Calu3 (cell line): ENCODE measurements around the gene BST2. TPM values are rescaled to one million over a fixed set of nuclear protein-coding genes. Genes with fewer than 3 reads are reported as not detected.
"Not testable (repeated sequence)": the region's sequence is repeated elsewhere in the genome, so short reads cannot be mapped to it uniquely, and the experiment has no call there.

Experiments
- BruUV-seq: library from RNA; stranded (reverse); fragments of 400-500 nt; replicated peaks from 2 replicates; lab custom pipeline; 2021; lab: Mats Ljungman, UMichigan
- CTCF ChIA-PET: fragments of 300-600 bp; sonication (Branson Sonifier 250); formaldehyde crosslinking; loops from one replicate; lab custom pipeline; 2022; ENCODE audit warnings: antibody characterized with exemption; lab: Charles Lee
- DNase-seq: peaks from one replicate; pipeline ENCODE4 v3.0.0; 2022
- H3K27ac Mint-ChIP-seq: one replicate; pipeline ENCODE4 v1.8.0; 2022; ENCODE audit warnings: mixed read lengths; ENCODE audit not compliant: unreplicated experiment
- H3K27me3 Mint-ChIP-seq: one replicate; pipeline ENCODE4 v1.8.0; 2022; ENCODE audit warnings: mixed read lengths; ENCODE audit not compliant: unreplicated experiment
- H3K36me3 Mint-ChIP-seq: one replicate; pipeline ENCODE4 v1.8.0; 2022; ENCODE audit warnings: mild to moderate bottlenecking, moderate library complexity, mixed read lengths; ENCODE audit not compliant: insufficient read depth, unreplicated experiment
- H3K4me1 Mint-ChIP-seq: one replicate; pipeline ENCODE4 v1.8.0; 2022; ENCODE audit warnings: mild to moderate bottlenecking, low read depth, mixed read lengths; ENCODE audit not compliant: unreplicated experiment
- H3K4me3 Mint-ChIP-seq: one replicate; pipeline ENCODE4 v1.8.0; 2022; ENCODE audit warnings: mild to moderate bottlenecking, low read depth, moderate library complexity, mixed read lengths; ENCODE audit not compliant: unreplicated experiment
- H3K9me3 Mint-ChIP-seq: one replicate; pipeline ENCODE4 v1.8.0; 2022; ENCODE audit warnings: low read depth, mixed read lengths; ENCODE audit not compliant: unreplicated experiment
- intact Hi-C: fragments of 100-400 bp; cut with micrococcal nuclease; formaldehyde crosslinking; loops from one replicate; pipeline ENCODE4 v1.10.0; 2022; ENCODE audit not compliant: unreplicated experiment
- total RNA-seq: library from RNA; stranded (reverse); gene quantifications from 2 replicates; pipeline ENCODE4 v1.2.3, GENCODE V29; 2022
- TF ChIP-seq, protein P1 (sequence below): fragments of 200-600 bp; IDR thresholded peaks from one replicate; pipeline ENCODE4 v1.8.0; 2022; ENCODE audit warnings: antibody characterized with exemption; ENCODE audit not compliant: unreplicated experiment

Gene BST2
- total RNA-seq, 1 experiment from 2014 or later, result 0.94 TPM

DNA sequence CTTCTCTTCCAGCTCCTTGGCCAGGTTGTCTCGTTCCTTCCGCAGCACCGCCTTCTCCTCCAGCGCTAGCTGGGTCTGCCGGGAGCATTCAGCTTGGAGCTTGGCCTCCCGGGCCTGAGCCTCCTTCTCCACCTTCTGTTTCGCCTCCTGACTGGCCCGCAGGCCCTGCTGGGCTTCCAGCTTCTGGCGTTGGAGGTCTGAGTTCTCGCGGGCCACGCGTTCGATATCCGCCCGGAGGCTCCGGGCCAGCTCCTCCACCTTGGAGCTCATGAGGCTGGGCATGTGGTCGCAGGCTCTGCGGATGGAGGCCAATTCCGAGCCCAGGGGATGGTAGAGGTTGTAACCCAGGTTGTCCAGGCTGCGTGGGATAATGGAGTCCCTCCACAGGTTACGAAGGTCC lies 40.1 kb downstream of the BST2 start:
- CTCF ChIA-PET, result no interaction called here
- no peaks in the 10 kb centered on the region for H3K4me1 Mint-ChIP-seq
- peaks cover 41% of the 10 kb centered on the region for H3K27me3 Mint-ChIP-seq
- no peaks in the 10 kb centered on the region for H3K9me3 Mint-ChIP-seq
- no peak overlapping the region for H3K4me3 Mint-ChIP-seq
- DNase-seq, result no peak
- intact Hi-C loops, result no loop called here
- H3K36me3 Mint-ChIP-seq, result no peaks in the 10 kb centered on the region
- TF ChIP-seq, protein P1, sequence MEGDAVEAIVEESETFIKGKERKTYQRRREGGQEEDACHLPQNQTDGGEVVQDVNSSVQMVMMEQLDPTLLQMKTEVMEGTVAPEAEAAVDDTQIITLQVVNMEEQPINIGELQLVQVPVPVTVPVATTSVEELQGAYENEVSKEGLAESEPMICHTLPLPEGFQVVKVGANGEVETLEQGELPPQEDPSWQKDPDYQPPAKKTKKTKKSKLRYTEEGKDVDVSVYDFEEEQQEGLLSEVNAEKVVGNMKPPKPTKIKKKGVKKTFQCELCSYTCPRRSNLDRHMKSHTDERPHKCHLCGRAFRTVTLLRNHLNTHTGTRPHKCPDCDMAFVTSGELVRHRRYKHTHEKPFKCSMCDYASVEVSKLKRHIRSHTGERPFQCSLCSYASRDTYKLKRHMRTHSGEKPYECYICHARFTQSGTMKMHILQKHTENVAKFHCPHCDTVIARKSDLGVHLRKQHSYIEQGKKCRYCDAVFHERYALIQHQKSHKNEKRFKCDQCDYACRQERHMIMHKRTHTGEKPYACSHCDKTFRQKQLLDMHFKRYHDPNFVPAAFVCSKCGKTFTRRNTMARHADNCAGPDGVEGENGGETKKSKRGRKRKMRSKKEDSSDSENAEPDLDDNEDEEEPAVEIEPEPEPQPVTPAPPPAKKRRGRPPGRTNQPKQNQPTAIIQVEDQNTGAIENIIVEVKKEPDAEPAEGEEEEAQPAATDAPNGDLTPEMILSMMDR, result no peak
- no TSS peak for BruUV-seq
- no peak overlapping the region for H3K27ac Mint-ChIP-seq

GRCh38 chr19:17363852-17364605 lies 41.4 kb downstream of the BST2 start:
- H3K9me3 Mint-ChIP-seq, DNase-seq, BruUV-seq, H3K4me3 Mint-ChIP-seq, H3K36me3 Mint-ChIP-seq, intact Hi-C loops, H3K4me1 Mint-ChIP-seq, H3K27ac Mint-ChIP-seq, CTCF ChIA-PET: not testable (repeated sequence)
- H3K27me3 Mint-ChIP-seq, result peaks cover 41% of the 10 kb centered on the region

DNA sequence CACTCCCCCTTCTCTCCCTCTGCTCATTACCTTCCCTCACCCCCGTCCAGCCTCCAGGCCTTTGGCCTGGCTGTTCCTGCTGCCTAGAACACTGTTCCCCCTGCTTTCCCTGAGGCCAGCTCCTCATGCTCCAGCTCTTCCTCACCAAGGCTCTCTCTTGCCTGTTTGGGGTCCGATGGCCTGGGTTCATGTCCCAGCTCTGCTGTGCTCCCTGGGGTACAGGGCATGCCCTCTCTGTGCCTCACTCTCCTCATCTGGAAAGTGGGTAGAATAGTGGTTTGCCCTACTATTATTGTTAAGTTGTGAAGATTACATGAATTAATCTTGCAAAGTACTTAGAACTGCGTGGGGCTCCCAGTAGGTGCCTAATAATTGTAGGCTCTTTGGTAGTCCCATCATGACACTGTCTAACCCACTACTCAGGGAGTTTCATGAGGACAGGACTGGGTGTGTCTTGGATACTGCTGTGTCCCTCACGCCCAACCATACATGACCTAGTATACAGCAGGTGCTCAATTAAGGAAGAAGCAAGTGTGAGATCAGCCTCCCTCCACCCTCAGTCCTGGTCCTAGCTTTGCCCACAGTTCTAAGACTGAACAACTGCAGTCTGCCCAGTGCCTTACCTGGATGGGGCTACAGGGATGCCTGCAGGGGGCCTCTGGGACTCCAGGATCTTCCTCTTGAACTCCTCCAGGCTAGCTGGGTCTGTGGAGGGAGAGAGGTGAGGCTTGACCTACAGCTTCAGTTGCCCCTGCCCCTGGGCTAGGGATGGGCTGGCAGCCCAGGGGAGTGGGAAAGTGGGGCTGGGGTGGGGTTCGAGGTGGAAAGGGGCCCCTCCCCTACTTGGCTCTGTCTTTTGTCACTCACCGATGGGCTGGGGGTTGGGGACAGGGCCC lies 45.3 kb downstream of the BST2 start:
- Mint-ChIP-seq H3K27me3 (peaks cover 45% of the 10 kb centered on the region), H3K27ac (no peak overlapping the region), H3K4me1 (no peaks in the 10 kb centered on the region), H3K4me3 (no peak overlapping the region), H3K9me3 (no peaks in the 10 kb centered on the region), H3K36me3 (no peaks in the 10 kb centered on the region)
- no TSS peak for BruUV-seq
- CTCF ChIA-PET, result no interaction called here
- no peak for DNase-seq
- TF ChIP-seq, protein P1, result no peak
- intact Hi-C loops, result no loop called here

- peaks cover 5% of the 10 kb centered on the region for H3K4me1 Mint-ChIP-seq
- no peak overlapping the region for H3K4me3 Mint-ChIP-seq
- no peak for DNase-seq
- CTCF ChIA-PET, result no interaction called here
- BruUV-seq, result no TSS peak
- H3K36me3 Mint-ChIP-seq, result no peaks in the 10 kb centered on the region
- TF ChIP-seq, protein P1, result no peak
- H3K9me3 Mint-ChIP-seq, result no peaks in the 10 kb centered on the region
- H3K27me3 Mint-ChIP-seq, result peaks cover 39% of the 10 kb centered on the region
- H3K27ac Mint-ChIP-seq, result no peak overlapping the region
- intact Hi-C loops, result no loop called here
These were observed 47.0 kb downstream of the BST2 start for GRCh38 chr19:17358395-17358794.
